Measurements from ENCODE around the gene NPY4R2. TPM values are rescaled to one million over a fixed set of nuclear protein-coding genes. Genes with fewer than 3 reads are reported as not detected.
"Not testable (repeated sequence)": the region's sequence is repeated elsewhere in the genome, so short reads cannot be mapped to it uniquely, and the experiment has no call there.

The NPY4R2 gene, protein sequence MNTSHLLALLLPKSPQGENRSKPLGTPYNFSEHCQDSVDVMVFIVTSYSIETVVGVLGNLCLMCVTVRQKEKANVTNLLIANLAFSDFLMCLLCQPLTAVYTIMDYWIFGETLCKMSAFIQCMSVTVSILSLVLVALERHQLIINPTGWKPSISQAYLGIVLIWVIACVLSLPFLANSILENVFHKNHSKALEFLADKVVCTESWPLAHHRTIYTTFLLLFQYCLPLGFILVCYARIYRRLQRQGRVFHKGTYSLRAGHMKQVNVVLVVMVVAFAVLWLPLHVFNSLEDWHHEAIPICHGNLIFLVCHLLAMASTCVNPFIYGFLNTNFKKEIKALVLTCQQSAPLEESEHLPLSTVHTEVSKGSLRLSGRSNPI
- not detected in 2 replicates for total RNA-seq (2014; rRNA removed; shearing (Covaris generic))
- not detected in 2 replicates for polyA plus RNA-seq (2014; cell fraction: nucleus; rRNA removed)

DNA sequence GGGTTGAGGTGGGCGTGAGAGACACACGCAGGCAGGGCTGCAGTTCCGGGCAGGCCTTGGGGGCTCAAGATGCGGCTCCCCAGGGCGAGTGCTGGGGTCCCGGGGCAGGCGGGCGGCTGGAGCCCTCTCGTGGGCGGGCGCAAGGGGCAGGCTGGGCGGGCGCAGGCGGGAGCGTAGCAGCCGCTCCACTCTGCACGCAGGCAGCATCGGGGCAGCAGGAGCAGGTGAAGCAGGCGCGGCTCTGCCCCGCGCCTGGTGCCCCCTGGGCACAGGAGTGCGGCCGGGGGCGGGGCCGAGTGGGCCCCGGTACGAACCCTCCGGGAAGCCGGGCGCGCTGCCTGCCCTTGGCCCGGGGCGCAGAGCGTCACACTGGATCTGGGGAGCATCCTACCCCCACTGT lies at the start of gene NPY4R2:
Gene NPY4R2, plus strand, starts transcription at position 188 of the 400 bp plus-strand sequence. CDS start 3,326 bp downstream, outside the sequence.
- DNase-seq (ENCODE audit: extremely low read depth, low read depth): not testable (repeated sequence)

DNA sequence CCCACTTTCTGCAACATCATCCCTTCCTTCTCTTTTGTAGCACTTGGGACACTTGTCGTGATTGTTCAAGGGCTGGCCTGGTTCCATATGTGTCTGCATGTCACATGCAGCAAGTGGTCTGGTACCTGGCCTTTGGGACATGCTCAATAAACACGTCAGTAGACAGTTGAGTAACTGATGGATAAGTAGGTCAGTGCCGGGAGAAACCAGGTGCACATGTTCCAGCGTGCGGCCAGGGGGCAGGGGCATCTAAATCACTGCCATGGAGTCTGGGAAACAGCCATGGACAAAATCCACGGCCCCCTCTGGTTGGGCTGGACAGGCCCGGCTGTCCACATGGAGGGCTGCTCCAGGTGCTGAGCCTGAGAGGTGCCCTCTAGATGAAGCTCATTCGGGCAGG lies 47.6 kb upstream of the NPY4R2 start:
- DNase-seq (ENCODE audit: extremely low read depth, low read depth): not testable (repeated sequence)

DNA sequence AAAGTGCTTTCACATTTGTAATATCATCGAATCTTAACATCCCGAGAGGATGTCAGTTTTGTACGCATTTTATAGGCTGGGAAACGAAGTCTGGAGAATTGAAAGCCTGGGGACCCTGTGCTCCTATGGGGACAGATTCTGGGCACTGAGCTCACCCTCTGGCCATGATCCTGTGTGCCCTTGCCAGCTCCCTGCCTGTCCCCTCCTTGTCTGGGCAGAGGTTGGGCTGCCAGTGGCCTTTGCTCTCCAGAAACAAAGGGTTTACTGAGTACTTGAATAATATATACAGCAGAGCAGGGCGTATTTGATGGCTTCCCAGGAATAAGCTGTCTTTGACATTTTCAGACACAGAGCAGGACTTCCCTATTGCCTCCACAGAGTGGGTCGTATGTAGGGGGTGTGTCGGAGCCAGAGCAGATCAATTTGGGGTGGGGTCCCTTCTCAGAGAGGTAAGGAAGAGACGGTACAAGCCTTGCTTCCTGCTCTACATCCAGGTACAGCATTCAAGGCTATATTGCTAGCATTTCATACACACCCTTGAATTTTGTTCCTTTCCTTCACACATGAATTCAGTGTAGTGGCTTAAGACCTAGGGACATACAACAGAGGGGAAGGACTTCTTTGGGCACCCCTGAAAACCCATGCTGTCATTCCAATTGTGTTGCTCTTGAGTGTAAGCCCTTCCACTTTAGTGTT lies 46.8 kb upstream of the NPY4R2 start:
- not testable (repeated sequence) for DNase-seq (ENCODE audit: extremely low read depth, low read depth)

DNA sequence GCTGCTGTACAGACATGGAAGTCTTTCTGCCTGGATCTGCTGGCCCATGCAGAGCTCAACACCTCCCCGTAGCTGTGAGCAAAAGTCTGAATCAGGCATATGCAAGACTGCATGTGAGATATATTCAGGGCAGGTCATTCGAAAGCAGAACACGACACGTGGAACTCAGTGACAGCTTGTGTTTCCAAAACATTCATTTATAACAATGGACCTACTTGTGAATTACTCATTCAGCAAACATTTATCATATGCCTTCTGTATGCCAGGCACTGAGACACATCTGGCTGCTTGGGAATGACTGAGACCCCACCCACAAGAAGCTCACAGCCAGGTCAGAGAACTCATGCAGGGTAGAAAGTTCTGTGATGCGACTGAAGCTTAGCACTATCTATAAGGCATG lies 46.2 kb upstream of the NPY4R2 start:
- DNase-seq (ENCODE audit: extremely low read depth, low read depth): not testable (repeated sequence)

DNA sequence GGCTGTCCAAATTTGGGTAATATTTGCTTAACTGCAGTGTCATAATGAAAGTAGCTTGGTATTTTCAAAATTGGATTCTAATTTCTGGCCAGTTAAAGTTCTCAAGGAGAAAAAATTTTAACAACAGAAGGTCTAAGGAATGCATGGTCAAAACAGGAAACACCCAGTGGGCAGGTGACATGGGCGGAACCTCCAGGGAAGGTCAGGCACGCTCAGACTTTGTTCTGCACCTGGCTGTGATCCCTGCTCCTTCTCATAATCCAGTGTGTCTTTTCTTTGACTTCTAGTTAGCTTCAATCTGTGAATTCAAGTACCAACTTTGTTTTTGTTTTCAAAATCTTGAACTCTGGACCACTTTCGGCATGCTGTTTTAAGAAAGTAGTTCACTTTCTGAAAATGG lies 34.2 kb upstream of the NPY4R2 start:
- not testable (repeated sequence) for DNase-seq (ENCODE audit: extremely low read depth, low read depth)

DNA sequence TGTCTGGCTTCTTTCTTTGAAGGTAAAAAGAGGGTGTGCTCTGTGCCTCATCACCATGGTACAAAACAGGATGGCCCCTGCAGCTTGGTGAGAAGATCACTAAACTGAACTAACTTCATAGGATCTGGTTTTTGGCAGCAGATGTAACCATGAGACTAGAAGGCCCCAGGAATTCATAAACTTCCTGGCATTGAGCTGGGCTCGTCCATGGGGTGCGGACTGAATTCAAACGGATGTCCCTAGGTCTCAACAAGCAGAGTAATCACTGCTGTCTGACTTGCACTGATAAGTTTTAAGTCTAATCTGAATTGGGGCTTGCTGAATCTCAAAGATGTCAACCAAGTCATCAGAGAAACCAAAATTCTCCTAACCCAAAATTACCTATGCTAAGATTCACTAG lies 33.5 kb upstream of the NPY4R2 start:
- DNase-seq (ENCODE audit: extremely low read depth, low read depth): not testable (repeated sequence)

DNA sequence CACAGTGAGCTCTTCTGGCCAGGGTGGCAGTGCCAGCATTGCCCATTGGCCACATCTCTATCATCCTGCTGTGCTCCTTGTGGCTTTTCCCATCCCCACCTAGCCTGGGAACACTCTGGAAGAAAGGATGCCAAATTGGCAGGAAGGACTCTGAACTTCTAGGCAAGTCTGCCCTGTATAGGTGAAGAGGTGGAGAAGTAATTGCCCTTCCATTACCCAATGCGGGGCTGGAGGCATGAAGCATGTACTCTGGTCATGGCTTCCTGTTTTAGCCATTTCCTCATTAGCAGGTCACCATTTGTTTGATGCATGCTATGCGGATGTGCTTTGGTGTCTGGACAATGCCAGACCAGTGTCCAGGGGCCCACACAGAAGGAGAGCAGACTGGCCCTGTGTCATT lies 32.1 kb upstream of the NPY4R2 start:
- not testable (repeated sequence) for DNase-seq (ENCODE audit: extremely low read depth, low read depth)

DNA sequence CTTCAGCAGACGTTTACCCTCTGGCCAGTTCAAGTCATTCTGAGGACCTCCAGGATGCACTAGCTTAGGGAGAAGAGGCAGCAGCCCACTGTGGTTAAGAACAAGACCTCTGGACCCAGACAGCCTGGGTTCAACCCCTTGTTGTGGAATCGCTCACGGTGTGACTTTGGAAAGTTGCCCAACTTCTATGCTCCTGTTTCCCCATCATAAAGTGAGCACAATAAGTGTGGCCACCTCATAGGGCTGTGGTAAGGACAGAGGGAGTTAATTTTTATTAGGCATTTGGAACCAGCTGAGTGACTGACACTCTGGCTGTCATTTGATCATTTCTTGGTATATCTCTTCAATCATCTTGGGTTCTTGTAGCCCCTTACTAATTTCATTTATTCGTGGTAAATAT lies 31.6 kb upstream of the NPY4R2 start:
- DNase-seq (ENCODE audit: extremely low read depth, low read depth): not testable (repeated sequence)

DNA sequence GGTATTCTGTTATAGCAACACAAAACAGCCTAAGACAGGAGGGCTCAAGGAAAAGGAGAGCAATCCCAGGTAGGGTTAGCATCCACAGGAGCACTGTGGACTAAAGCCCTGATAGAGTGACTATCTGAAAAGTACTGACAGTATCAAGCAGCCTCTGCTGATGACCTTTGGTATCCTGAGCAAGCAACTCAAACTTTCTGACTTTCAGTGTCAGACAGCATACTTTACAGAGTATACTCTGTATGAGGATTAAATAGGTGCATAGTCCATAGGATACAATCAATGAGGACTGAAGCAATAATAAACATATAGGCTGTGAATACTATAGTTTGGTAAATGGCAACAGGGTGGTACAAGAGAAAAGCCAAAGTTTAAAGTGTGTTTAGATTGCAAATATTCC lies 27.7 kb upstream of the NPY4R2 start:
- DNase-seq (ENCODE audit: extremely low read depth, low read depth): not testable (repeated sequence)

DNA sequence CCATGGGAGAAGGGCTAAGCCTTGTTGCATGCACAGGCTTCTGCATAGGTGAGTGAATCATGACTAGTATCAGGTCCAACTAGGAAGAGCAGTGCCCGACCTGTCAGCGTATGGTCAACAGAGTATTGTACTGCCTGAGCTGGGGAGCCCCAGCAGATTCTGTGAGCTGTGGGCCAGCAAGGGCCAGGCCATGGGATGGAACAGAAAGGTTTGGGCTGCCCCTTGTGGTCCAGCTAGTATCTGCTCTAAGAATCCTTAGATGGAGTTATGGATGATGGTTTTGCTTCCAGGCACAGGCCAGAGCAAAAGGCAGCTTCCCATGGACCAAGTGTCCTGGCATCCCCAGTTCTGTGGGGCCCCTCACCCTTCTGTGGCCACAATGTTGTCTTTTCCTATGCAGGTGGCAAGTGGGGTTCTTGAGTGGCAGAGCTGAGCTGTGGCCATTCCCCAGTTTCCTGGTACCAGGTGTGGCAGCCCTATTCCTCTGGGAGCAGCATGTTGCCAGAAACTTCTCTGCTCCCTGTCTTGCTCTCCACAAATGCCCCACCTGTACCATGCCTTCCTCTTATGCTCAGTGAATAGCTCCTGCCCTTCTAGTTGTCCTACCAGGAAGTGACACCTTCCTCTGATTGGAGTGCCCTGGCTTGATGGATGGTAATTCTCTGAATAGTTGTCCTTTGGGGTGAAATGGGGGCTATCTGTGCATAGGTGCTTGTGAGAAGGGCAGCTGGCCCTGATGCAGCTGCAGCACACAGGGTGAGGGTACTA lies 25.8 kb upstream of the NPY4R2 start:
- not testable (repeated sequence) for DNase-seq (ENCODE audit: extremely low read depth, low read depth)

DNA sequence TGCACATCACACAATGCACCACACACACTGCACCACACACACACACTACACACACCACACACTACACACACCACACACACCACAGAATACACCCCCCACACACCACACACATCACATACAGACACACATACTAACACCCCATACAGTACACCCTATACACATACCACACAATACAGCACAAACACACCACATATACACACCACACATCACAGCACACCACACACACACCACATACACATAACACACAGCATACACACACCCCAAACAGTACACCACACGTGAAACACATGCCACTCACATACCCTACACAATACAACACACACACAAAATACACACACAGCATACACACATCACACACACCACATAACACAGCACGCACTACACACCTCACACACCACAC lies 23.9 kb upstream of the NPY4R2 start:
- DNase-seq (ENCODE audit: extremely low read depth, low read depth): not testable (repeated sequence)

DNA sequence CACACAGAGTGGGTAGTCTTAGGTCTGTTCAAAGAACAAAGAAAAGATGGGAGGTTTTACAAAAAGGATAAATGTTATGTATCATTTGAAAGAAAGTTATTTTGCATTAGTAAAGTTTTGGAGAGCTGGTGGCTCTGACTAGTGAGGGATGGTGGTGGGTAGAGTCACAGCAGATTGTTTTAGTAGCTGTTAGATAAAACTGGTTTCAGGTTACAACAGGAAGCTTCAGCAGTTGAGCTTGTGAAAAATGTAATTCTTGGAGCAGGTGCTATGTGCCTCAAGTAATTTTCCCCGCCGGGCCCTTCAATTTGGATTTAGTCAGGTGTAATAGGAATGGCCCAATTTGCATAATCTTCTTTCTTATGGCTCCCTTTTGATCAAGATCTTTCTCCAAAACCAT lies 20.6 kb upstream of the NPY4R2 start:
- not testable (repeated sequence) for DNase-seq (ENCODE audit: extremely low read depth, low read depth)

DNA sequence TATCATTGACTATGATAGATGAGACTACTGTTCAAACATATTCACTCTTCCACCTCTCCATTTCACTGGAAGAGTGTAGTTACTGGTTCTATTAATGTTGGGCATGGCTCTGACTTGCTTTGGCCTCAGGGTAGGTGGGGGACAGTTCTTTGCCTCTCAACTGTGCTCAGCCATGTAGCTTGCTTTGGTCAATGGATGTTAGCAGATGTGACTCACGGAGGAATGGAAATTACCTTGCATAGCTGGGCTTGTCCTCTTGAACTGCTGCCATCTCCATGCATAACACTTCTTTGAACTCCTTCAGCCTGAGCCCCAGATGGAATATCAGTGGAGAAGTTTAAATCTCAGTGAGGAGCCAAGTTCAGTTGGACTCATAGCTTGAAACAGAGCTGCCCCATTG lies 9.1 kb upstream of the NPY4R2 start:
- not testable (repeated sequence) for DNase-seq (ENCODE audit: extremely low read depth, low read depth)

DNA sequence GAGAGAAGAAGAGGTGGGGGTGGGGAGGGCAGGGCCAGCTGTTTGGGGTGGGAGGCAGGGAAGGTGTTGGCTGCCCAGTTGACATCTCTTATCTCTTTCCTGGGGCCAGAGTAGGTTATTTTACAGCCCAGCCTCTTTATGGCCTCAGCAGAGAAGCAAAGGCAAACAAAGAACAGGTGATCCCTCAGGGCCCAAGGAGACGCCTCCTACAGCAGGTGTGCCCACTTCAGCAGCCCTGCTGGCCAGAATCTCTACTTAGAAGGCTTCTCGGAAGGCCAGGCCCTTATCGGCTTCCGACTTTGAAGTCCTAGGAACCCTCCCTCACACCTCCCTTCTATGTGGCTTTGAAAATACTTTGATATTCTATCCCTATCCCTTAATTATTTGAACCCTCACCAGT lies 8.0 kb upstream of the NPY4R2 start:
- DNase-seq (ENCODE audit: extremely low read depth, low read depth): not testable (repeated sequence)

DNA sequence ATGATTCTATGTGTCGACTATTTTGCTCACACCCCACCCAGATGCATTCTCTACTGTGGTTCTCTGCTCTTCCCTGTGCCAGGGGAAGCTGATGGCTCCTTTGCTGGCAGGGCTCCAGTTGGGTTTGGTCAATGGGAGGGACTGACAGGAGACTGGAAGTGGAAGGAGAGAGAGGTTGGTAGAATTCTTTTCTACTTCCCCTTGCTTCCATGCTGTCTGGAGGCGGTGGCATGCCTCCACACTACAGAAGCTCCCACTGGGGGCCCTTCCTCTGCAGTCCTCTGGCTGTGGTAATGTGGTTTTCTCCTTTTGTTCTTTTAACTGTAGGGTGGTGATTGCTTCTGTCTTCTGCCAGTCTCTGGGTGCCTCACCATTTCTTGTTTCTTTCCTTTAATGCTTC lies 4.4 kb upstream of the NPY4R2 start:
- DNase-seq (ENCODE audit: extremely low read depth, low read depth): not testable (repeated sequence)

DNA sequence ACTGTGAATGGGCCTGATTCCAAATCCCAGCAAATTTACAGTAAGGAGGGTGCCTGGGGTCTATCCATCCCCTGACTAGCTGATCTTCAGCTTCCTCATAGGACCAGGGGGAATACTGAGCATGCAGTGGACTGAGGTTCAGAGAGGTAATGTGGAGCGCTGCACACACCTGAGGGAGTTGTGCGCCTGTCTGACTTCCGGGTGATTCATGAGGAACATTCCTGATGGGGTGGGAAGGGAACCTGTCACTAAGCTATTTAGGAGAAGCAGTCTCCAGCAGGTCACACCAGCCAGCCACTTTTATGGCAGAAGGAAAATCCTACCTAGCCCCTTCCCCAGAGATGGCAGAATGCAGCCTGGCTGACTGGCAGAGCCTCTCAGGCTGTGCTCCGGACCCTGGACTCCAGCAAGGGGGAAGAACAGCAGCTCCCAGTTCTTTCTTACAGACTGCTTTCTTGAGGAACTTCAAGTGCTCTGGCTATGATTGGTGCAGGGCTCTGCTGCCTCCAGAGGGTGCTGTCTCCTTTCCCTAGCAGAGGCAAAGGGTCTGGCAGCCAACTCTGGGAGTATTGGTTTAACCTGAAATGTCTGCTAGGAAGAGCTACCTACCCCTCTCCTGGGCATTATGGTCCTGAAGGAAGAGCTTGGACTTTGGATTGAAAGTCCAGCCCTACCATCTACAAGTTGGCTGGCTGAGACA lies 2.5 kb upstream of the NPY4R2 start:
- DNase-seq (ENCODE audit: extremely low read depth, low read depth): not testable (repeated sequence)

DNA sequence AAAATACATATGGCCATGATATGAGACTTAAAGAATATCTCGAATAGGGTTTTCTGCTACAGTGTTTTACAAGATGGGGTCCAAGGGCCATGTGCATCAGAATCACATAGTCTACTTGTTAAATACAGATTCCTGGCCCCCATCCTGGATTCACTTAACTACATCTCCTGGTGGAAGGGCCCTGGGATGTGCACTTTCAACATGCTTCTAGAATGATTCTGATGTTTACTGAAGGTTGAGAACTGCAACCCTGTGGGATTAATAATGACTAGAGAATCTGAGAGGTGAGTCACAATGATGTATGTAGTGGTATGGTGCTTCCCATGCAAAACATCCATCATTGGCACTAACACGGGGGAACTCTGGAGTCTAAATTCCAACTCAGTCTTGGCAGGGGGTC lies 2.1 kb downstream of the NPY4R2 start:
- not testable (repeated sequence) for DNase-seq (ENCODE audit: extremely low read depth, low read depth)

DNA sequence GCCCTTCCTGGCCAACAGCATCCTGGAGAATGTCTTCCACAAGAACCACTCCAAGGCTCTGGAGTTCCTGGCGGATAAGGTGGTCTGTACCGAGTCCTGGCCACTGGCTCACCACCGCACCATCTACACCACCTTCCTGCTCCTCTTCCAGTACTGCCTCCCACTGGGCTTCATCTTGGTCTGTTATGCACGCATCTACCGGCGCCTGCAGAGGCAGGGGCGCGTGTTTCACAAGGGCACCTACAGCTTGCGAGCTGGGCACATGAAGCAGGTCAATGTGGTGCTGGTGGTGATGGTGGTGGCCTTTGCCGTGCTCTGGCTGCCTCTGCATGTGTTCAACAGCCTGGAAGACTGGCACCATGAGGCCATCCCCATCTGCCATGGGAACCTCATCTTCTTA lies 4.0 kb downstream of the NPY4R2 start:
- not testable (repeated sequence) for DNase-seq (ENCODE audit: extremely low read depth, low read depth)

DNA sequence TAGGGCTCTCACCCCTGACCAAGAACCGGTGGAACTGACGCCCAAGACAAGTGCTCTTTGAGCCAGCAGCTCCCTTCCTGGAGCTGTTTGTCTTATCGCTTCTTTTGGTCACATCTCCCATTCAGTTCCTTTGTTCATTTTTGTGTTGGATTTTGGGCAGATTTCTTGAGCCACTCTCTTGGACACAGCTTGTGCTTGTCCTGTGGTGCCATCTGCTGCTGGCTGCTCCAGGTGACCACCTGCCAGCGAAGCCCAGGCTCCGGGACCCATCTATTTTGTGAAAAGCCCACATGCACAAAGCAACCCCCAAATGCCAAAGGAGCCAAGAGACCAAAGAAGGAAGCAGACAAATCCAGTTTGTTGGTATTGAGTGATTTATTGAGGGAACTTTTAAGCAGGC lies 6.2 kb downstream of the NPY4R2 start:
- DNase-seq (ENCODE audit: extremely low read depth, low read depth): not testable (repeated sequence)

DNA sequence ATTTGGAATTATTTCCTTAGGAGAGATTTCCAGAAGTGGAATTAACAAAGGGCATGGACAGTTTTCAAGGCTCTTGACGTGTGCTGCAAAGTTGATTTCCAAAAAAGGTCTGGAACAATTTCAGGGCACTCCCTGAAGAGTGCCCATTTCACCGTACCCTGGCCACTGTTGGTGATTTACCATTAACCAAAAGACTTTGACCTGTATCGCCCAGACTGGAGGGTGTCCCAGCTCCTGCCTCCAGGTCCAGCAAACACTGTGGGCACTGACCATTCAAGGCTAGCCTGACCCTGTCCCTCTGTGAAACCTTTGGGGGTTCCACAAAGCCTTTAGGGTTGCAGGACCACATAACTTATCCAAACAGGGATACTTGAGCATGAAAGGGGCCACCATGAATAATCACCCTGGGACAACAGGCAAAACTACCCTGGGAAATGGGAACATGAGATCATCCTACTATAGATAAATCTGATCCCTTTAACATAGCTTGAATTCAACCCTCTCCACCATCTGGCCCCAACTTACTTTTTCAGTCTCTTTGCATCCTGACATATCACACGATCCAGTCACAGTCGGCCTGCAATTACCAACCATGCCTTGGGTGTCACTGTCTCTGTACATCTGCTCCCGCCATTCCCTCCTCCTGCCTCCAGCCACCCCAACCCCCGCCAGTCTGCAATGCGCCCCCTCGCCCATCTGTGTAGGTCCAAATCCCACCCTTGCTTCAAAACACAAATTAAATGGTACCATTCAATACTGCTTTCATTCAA lies 8.9 kb downstream of the NPY4R2 start:
- not testable (repeated sequence) for DNase-seq (ENCODE audit: extremely low read depth, low read depth)
